HG03095 (cell line): ENCODE results near the gene WDR18.

Experiments used
- ATAC-seq: cut with Tn5 transposase; IDR thresholded peaks from one replicate; pipeline ENCODE4 v1.9.1; 2021; ENCODE audit warnings: moderate library complexity; ENCODE audit not compliant: unreplicated experiment

Gene WDR18

DNA sequence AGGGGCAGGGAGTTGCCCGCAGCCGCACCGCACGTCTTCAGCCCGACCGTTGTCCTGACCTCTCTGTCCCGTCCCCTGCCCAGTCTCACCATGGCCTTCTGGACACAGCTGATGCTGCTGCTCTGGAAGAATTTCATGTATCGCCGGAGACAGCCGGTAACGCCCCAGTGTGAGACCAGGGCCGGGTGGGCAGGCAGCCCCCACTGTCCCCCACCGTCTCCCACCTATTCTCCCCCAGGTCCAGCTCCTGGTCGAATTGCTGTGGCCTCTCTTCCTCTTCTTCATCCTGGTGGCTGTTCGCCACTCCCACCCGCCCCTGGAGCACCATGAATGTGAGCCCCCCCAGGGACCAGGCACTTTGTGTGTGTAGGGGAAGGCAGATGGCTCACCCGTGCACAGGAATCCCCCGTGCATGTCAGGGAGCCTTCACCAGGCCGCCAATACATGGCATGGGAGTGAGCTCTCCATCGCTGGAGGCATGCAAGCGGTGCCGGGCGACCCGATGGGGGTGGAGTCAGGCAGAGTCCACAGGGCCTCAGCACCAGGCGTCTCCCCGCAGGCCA is 57.2 kb downstream of the WDR18 start:
- ATAC-seq, result no peak

DNA sequence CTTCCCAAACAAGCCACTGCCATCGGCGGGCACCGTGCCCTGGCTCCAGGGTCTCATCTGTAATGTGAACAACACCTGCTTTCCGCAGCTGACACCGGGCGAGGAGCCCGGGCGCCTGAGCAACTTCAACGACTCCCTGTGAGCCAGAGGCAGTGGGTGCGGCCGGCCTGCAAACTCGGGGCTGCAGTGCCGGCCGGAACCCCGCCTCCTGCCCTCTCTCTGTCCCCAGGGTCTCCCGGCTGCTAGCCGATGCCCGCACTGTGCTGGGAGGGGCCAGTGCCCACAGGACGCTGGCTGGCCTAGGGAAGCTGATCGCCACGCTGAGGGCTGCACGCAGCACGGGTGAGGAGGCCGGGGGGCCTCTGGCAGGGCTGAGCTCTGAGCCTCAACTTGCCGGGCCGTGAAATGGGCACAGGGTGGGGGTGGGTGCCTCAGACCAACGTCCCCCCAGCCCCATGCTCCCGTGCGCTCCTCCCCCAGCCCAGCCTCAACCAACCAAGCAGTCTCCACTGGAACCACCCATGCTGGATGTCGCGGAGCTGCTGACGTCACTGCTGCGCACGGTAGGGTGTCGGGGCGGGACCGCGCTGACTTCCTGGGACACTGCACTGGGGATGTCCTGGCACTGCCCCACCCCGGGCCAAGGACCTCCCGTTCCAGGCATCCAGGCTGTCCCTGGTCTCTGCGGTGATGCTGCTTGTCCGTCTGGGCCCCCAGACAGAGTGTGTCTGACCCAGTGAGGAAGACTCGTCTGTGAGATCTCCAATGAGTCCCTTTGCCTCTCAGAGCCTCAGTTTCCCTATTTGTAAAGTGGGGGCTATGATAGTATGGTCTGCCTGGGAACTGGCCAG is 57.9 kb downstream of the WDR18 start:
- ATAC-seq, result no peak

DNA sequence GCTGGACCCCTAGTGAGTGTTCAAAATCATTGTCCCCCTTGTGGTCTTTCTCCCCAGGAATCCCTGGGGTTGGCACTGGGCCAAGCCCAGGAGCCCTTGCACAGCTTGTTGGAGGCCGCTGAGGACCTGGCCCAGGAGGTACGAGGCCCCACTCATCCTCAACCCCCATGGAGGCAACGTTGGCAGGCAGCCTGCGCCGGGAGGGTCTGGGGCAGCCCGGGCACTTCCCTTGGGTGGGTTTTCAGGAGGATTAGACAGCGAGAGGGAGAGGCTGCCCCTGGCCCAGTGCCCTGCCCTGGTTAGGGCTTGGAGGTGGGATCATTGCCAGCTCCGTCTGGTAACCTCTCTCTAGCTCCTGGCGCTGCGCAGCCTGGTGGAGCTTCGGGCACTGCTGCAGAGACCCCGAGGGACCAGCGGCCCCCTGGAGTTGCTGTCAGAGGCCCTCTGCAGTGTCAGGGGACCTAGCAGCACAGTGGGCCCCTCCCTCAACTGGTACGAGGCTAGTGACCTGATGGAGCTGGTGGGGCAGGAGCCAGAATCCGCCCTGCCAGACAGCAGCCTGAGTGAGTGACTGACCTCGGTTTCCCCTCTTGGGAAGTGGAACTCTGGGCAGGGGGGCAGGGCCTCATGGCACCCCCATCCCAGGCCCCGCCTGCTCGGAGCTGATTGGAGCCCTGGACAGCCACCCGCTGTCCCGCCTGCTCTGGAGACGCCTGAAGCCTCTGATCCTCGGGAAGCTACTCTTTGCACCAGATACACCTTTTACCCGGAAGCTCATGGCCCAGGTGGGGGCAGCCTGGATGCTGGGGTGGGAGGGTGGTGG is 58.8 kb downstream of the WDR18 start:
- ATAC-seq, result no peak
